Neural cell (in vitro differentiated cells): ENCODE measurements around the gene PSMB10. TPM values are rescaled to one million over a fixed set of nuclear protein-coding genes. Genes with fewer than 3 reads are reported as not detected.

Source experiments
- H2AFZ ChIP-seq: fragments of 200-600, 300-800 bp; sonication (generic), shearing (Covaris generic); 2 replicates; pipeline ENCODE4 v1.6.0; 2014; ENCODE audit warnings: low read depth, mild to moderate bottlenecking, antibody characterized with exemption, low read length, moderate library complexity
- H3F3A ChIP-seq: fragments of 200-600 bp; shearing (Covaris generic); 2 replicates; pipeline ENCODE4 v1.6.1; 2016; ENCODE audit warnings: mild to moderate bottlenecking, moderate library complexity, mixed read lengths, antibody characterized with exemption, low read length; ENCODE audit not compliant: insufficient read depth, poor library complexity, severe bottlenecking
- H3K27ac ChIP-seq: fragments of 200-600, 300-800 bp; sonication (generic), shearing (Covaris generic); 2 replicates; pipeline ENCODE4 v1.5.1; 2014; ENCODE audit warnings: mild to moderate bottlenecking, low read length, moderate library complexity
- H3K27me3 ChIP-seq: fragments of 300-800, 200-600 bp; sonication (generic), shearing (Covaris generic); 2 replicates; pipeline ENCODE4 v1.6.0; 2014; ENCODE audit warnings: mild to moderate bottlenecking, low read depth, low read length, moderate library complexity; ENCODE audit not compliant: insufficient read depth
- H3K36me3 ChIP-seq: fragments of 300-800, 200-600 bp; sonication (generic), shearing (Covaris generic); 2 replicates; pipeline ENCODE4 v1.5.1; 2014; ENCODE audit warnings: mild to moderate bottlenecking, antibody characterized with exemption, low read length, moderate library complexity; ENCODE audit not compliant: insufficient read depth
- H3K4me2 ChIP-seq: fragments of 300-800, 200-600 bp; sonication (generic), shearing (Covaris generic); 2 replicates; pipeline ENCODE4 v1.6.0; 2014; ENCODE audit warnings: mild to moderate bottlenecking, low read length
- H3K4me3 ChIP-seq: fragments of 300-800, 200-600 bp; sonication (generic), shearing (Covaris generic); 2 replicates; pipeline ENCODE4 v1.5.1; 2014; ENCODE audit warnings: mild to moderate bottlenecking, low read length, moderate library complexity
- H3K79me2 ChIP-seq: fragments of 200-600 bp; shearing (Covaris generic); replicated peaks from 2 replicates; pipeline ENCODE4 v1.6.0; 2014; ENCODE audit warnings: mild to moderate bottlenecking, low read length, moderate library complexity; ENCODE audit not compliant: insufficient read depth
- H3K9ac ChIP-seq: fragments of 300-800, 200-600 bp; sonication (generic), shearing (Covaris generic); 2 replicates; pipeline ENCODE4 v1.6.1; 2016; ENCODE audit warnings: mild to moderate bottlenecking, low read length, mixed read lengths
- H3K9me2 ChIP-seq: fragments of 200-600 bp; shearing (Covaris generic); 2 replicates; pipeline ENCODE4 v1.6.1; 2016; ENCODE audit warnings: mild to moderate bottlenecking, low read length, mixed read lengths; ENCODE audit not compliant: insufficient read depth
- H3K9me3 ChIP-seq: fragments of 200-600, 300-800 bp; sonication (generic), shearing (Covaris generic); 2 replicates; pipeline ENCODE4 v1.6.1; 2016; ENCODE audit warnings: mild to moderate bottlenecking, mixed run types, low read length, moderate library complexity, mixed read lengths
- H4K20me1 ChIP-seq: fragments of 200-600 bp; shearing (Covaris generic); 2 replicates; pipeline ENCODE4 v1.6.1; 2016; ENCODE audit warnings: mild to moderate bottlenecking, mixed run types; ENCODE audit not compliant: insufficient read depth
- CTCF ChIP-seq: fragments of 450-650 bp; IDR thresholded peaks from 2 replicates; pipeline ENCODE4 v1.5.1; 2014; ENCODE audit warnings: antibody characterized with exemption, mild to moderate bottlenecking, moderate library complexity; ENCODE audit not compliant: poor library complexity, severe bottlenecking
- EP300 ChIP-seq: fragments of 450-650 bp; conservative IDR thresholded peaks from 2 replicates; pipeline ENCODE4 v1.6.1; 2014; ENCODE audit warnings: antibody characterized with exemption, mild to moderate bottlenecking, moderate library complexity; ENCODE audit not compliant: poor library complexity, severe bottlenecking
- EZH2 ChIP-seq: fragments of 200-600, 300-800 bp; shearing (Covaris generic), sonication (generic); IDR thresholded peaks from 2 replicates; pipeline ENCODE4 v1.6.1; 2014; ENCODE audit warnings: antibody characterized with exemption, low read length, borderline replicate concordance, mild to moderate bottlenecking; ENCODE audit not compliant: insufficient read depth, poor library complexity, severe bottlenecking
- MXI1 ChIP-seq: fragments of 450-650 bp; conservative IDR thresholded peaks from 2 replicates; pipeline ENCODE4 v1.6.1; 2014; ENCODE audit warnings: antibody characterized with exemption, mild to moderate bottlenecking; ENCODE audit not compliant: poor library complexity, severe bottlenecking
- POLR2AphosphoS5 ChIP-seq: IDR thresholded peaks from 2 replicates; pipeline ENCODE4 v1.6.1; 2012
- RAD21 ChIP-seq: fragments of 450-650 bp; conservative IDR thresholded peaks from 2 replicates; pipeline ENCODE4 v1.6.1; 2014; ENCODE audit warnings: antibody characterized with exemption, mild to moderate bottlenecking, moderate library complexity
- SMC3 ChIP-seq: fragments of 450-650 bp; conservative IDR thresholded peaks from 2 replicates; pipeline ENCODE4 v1.6.1; 2014; ENCODE audit warnings: antibody characterized with exemption, mild to moderate bottlenecking, moderate library complexity; ENCODE audit not compliant: poor library complexity
- TAF1 ChIP-seq: IDR thresholded peaks from 2 replicates; pipeline ENCODE4 v1.6.1; 2012; ENCODE audit warnings: low read depth
- polyA plus RNA-seq: library from polyadenylated mRNA; depleted of rRNA; stranded (reverse); fragments of >200 nt; gene quantifications from 2 replicates; pipeline ENCODE4 v1.2.3, GENCODE V29; 2014
- TF ChIP-seq, protein P1 (sequence below): IDR thresholded peaks from 2 replicates; pipeline ENCODE4 v1.6.1; 2012; ENCODE audit warnings: borderline replicate concordance

The PSMB10 gene
- polyA plus RNA-seq, 1 donor from 2014 or later: 46.4 TPM

GRCh38 chr16:67886387-67886786 is 50.3 kb downstream of the PSMB10 start:
- no peaks in the 10 kb centered on the region for H3K27me3 ChIP-seq
- H4K20me1 ChIP-seq: no peaks in the 10 kb centered on the region
- no peaks in the 10 kb centered on the region for H3K9me3 ChIP-seq
- peaks cover 8% of the 10 kb centered on the region for H3K36me3 ChIP-seq
- H3K4me2 ChIP-seq: no peak overlapping the region
- TF ChIP-seq TAF1: no peak
- TF ChIP-seq SMC3: no peak
- no peak for TF ChIP-seq RAD21
- TF ChIP-seq EZH2: no peak
- TF ChIP-seq, protein P1, sequence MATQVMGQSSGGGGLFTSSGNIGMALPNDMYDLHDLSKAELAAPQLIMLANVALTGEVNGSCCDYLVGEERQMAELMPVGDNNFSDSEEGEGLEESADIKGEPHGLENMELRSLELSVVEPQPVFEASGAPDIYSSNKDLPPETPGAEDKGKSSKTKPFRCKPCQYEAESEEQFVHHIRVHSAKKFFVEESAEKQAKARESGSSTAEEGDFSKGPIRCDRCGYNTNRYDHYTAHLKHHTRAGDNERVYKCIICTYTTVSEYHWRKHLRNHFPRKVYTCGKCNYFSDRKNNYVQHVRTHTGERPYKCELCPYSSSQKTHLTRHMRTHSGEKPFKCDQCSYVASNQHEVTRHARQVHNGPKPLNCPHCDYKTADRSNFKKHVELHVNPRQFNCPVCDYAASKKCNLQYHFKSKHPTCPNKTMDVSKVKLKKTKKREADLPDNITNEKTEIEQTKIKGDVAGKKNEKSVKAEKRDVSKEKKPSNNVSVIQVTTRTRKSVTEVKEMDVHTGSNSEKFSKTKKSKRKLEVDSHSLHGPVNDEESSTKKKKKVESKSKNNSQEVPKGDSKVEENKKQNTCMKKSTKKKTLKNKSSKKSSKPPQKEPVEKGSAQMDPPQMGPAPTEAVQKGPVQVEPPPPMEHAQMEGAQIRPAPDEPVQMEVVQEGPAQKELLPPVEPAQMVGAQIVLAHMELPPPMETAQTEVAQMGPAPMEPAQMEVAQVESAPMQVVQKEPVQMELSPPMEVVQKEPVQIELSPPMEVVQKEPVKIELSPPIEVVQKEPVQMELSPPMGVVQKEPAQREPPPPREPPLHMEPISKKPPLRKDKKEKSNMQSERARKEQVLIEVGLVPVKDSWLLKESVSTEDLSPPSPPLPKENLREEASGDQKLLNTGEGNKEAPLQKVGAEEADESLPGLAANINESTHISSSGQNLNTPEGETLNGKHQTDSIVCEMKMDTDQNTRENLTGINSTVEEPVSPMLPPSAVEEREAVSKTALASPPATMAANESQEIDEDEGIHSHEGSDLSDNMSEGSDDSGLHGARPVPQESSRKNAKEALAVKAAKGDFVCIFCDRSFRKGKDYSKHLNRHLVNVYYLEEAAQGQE: no peak
- TF ChIP-seq CTCF: no peak
- no peak for TF ChIP-seq EP300
- TF ChIP-seq MXI1: no peak
- no peaks in the 10 kb centered on the region for H3F3A ChIP-seq
- H3K9me2 ChIP-seq: no peaks in the 10 kb centered on the region
- no peak overlapping the region for H3K9ac ChIP-seq
- H3K4me3 ChIP-seq: no peak overlapping the region
- no peak overlapping the region for H2AFZ ChIP-seq
- no peaks in the 10 kb centered on the region for H3K79me2 ChIP-seq
- H3K27ac ChIP-seq: no peak overlapping the region

DNA sequence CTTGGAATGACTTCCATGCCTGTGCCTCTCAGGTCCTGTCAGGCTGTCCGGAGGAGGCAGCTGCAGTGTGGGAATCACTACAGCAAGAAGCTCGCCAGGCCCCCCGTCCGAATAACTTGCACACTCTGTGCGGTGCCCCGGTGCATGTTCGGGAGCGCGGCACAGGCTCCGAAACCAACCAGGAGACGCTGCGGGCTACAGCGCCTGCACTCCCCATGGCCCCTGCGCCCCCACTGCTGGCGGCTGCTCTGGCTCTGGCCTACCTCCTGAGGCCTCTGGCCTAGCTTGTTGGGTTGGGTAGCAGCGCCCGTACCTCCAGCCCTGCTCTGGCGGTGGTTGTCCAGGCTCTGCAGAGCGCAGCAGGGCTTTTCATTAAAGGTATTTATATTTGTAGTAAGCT is 50.7 kb downstream of the PSMB10 start:
- peaks cover 8% of the 10 kb centered on the region for H3K36me3 ChIP-seq
- H3K4me2 ChIP-seq: no peak overlapping the region

More for the DNA sequence above, 50.7 kb downstream of the PSMB10 start:
- Histone ChIP-seq H3K27me3 (no peaks in the 10 kb centered on the region), H3K9me3 (no peaks in the 10 kb centered on the region), H3K9me2 (no peaks in the 10 kb centered on the region), H3K79me2 (no peaks in the 10 kb centered on the region), H3K4me3 (no peak overlapping the region), H4K20me1 (no peaks in the 10 kb centered on the region), H3F3A (no peaks in the 10 kb centered on the region), H2AFZ (no peak overlapping the region), H3K27ac (no peak overlapping the region), H3K9ac (no peak overlapping the region)
- TF ChIP-seq TAF1: no peak
- no peak for TF ChIP-seq MXI1
- TF ChIP-seq, protein P1: no peak
- TF ChIP-seq SMC3: no peak
- no peak for TF ChIP-seq CTCF
- no peak for TF ChIP-seq RAD21
- no peak for TF ChIP-seq POLR2AphosphoS5
- TF ChIP-seq EP300: no peak
- TF ChIP-seq EZH2: no peak
